SU-DHL-6 (cell line): ENCODE measurements around the gene MUC5AC.
"Not testable (repeated sequence)": the region's sequence is repeated elsewhere in the genome, so short reads cannot be mapped to it uniquely, and the experiment has no call there.

ENCODE experiments used
- H2AFZ ChIP-seq: fragments of 200-600 bp; sonication (generic); 2 replicates; pipeline ENCODE4 v1.6.1; 2014; ENCODE audit warnings: low read depth, mild to moderate bottlenecking, moderate library complexity, mixed read lengths, antibody characterized with exemption, low read length; ENCODE audit not compliant: severe bottlenecking
- H3F3A ChIP-seq: fragments of 200-600 bp; shearing (Covaris generic); 2 replicates; pipeline ENCODE4 v1.6.0; 2016; ENCODE audit warnings: antibody characterized with exemption, mild to moderate bottlenecking; ENCODE audit not compliant: insufficient read depth
- H3K27ac ChIP-seq: fragments of 200-600 bp; sonication (generic); 2 replicates; pipeline ENCODE4 v1.5.1; 2016; ENCODE audit warnings: low read depth, mild to moderate bottlenecking, low read length, moderate library complexity, mixed read lengths
- H3K27me3 ChIP-seq: fragments of 200-600 bp; sonication (generic), shearing (Covaris generic); 2 replicates; pipeline ENCODE4 v1.6.0; 2014; ENCODE audit warnings: mild to moderate bottlenecking, low read length
- H3K36me3 ChIP-seq: fragments of 200-600 bp; sonication (generic); 2 replicates; pipeline ENCODE4 v1.6.1; 2014; ENCODE audit warnings: mild to moderate bottlenecking, low read length, mixed read lengths
- H3K4me2 ChIP-seq: fragments of 300-600, 200-600 bp; shearing (Covaris generic), sonication (generic); 2 replicates; pipeline ENCODE4 v1.6.0; 2014; ENCODE audit warnings: low read length, low read depth, mild to moderate bottlenecking; ENCODE audit not compliant: poor library complexity, severe bottlenecking
- H3K4me3 ChIP-seq: fragments of 200-600 bp; sonication (generic); 2 replicates; pipeline ENCODE4 v1.5.1; 2014; ENCODE audit warnings: antibody characterized with exemption, low read length, mild to moderate bottlenecking, mixed read lengths; ENCODE audit not compliant: insufficient read depth, poor library complexity, severe bottlenecking
- H3K79me2 ChIP-seq: fragments of 200-600 bp; sonication (generic); 2 replicates; pipeline ENCODE4 v1.6.1; 2014; ENCODE audit warnings: mild to moderate bottlenecking, low read length, moderate library complexity; ENCODE audit not compliant: insufficient read depth
- H3K9ac ChIP-seq: fragments of 200-600 bp; sonication (generic); 2 replicates; pipeline ENCODE4 v1.7.0; 2014; ENCODE audit warnings: mild to moderate bottlenecking, low read length
- H3K9me2 ChIP-seq: fragments of 200-600 bp; sonication (generic); replicated peaks from 2 replicates; pipeline ENCODE4 v1.6.1; 2014; ENCODE audit warnings: low read length; ENCODE audit not compliant: insufficient read depth
- H3K9me3 ChIP-seq: fragments of 200-600 bp; sonication (generic); 2 replicates; pipeline ENCODE4 v1.6.1; 2014; ENCODE audit warnings: low read length, mixed read lengths; ENCODE audit not compliant: insufficient read depth
- H4K20me1 ChIP-seq: fragments of 200-600 bp; sonication (generic); 2 replicates; pipeline ENCODE4 v1.6.1; 2014; ENCODE audit warnings: low read depth, mild to moderate bottlenecking, antibody characterized with exemption, low read length, moderate library complexity, mixed read lengths

MUC5AC gene

GRCh38 chr11:1250411-1250810 lies 92.7 kb downstream of the MUC5AC start:
- not testable (repeated sequence) for H3K79me2 ChIP-seq, H3K27ac ChIP-seq, H4K20me1 ChIP-seq, H3K4me3 ChIP-seq, H3K36me3 ChIP-seq, H3F3A ChIP-seq, H3K4me2 ChIP-seq, H3K9me3 ChIP-seq, H2AFZ ChIP-seq, H3K27me3 ChIP-seq, H3K9me2 ChIP-seq, H3K9ac ChIP-seq
